ENCODE results near the gene CAVIN3.

CAVIN3 gene

GRCh38 chr11:6318204-6318603, 2.1 kb downstream of the CAVIN3 start:
- peak overlapping the region; percentile 100 for H3K27ac ChIP-seq
- no peaks in the 10 kb centered on the region for H3K27me3 ChIP-seq
- no peak for DNase-seq
- H3K4me1 ChIP-seq: peaks cover 0 to 59% (median 32%) of the 10 kb centered on the region in 4 donors
- H3K4me3 ChIP-seq: peak overlapping the region; percentile 65 to 81
- H3K9me3 ChIP-seq: no peaks in the 10 kb centered on the region
- no peaks in the 10 kb centered on the region for H3K36me3 ChIP-seq
- TF ChIP-seq CTCF (IDR thresholded peaks at IDR 0.05): no peak
- intact Hi-C loops (cut with DNase I; ENCODE audit: low total_unique reads): loop anchor here (5.0 kb wide), 1 partner anchor 66 kb away; no protein-coding TSS in a partner anchor

- peaks cover 0 to 37% (median 24%) of the 10 kb centered on the region in 4 donors for H3K4me1 ChIP-seq
- no peaks in the 10 kb centered on the region for H3K36me3 ChIP-seq
- peak overlapping the region; percentile 38 to 100 for H3K27ac ChIP-seq
- intact Hi-C loops (cut with DNase I; ENCODE audit: low total_unique reads): loop anchor here (5.0 kb wide), 1 partner anchor 64 kb away; no protein-coding TSS in a partner anchor
- TF ChIP-seq CTCF (IDR thresholded peaks at IDR 0.05): peak; percentile 83 to 88
- no peaks in the 10 kb centered on the region for H3K27me3 ChIP-seq
- H3K4me3 ChIP-seq: peak overlapping the region; percentile 24 to 32
- no peaks in the 10 kb centered on the region for H3K9me3 ChIP-seq
- DNase-seq: peak; percentile 71 to 76
Measured at GRCh38 chr11:6315811-6316425, 4.4 kb downstream of the CAVIN3 start.

DNA sequence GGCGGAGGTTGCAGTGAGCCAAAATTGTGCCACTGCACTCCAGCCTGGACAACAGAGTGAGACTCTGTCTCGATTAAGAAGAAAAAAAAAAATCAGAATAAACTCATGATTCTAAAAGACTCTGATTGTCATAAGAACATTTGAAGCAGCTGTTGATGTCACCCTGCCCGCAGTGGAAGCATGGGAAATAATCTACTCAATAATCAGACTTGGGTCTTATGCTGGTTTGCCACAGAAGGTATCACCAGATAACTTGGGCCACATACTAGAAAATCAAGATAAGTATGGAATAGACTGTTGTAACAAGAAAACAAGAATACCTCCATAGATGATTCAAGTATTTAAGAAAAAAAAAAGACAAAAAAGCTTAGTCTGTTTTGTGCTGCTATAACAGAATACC, 8.2 kb downstream of the CAVIN3 start:
- H3K27me3 ChIP-seq: no peaks in the 10 kb centered on the region
- intact Hi-C loops (cut with DNase I; ENCODE audit: low total_unique reads): no loop called here
- DNase-seq: no peak
- H3K27ac ChIP-seq: no peak overlapping the region
- H3K36me3 ChIP-seq: no peaks in the 10 kb centered on the region
- no peak overlapping the region for H3K4me3 ChIP-seq
- H3K4me1 ChIP-seq: peaks cover 0 to 19% (median 6%) of the 10 kb centered on the region in 4 donors
- TF ChIP-seq CTCF (IDR thresholded peaks at IDR 0.05): no peak
- no peaks in the 10 kb centered on the region for H3K9me3 ChIP-seq

DNA sequence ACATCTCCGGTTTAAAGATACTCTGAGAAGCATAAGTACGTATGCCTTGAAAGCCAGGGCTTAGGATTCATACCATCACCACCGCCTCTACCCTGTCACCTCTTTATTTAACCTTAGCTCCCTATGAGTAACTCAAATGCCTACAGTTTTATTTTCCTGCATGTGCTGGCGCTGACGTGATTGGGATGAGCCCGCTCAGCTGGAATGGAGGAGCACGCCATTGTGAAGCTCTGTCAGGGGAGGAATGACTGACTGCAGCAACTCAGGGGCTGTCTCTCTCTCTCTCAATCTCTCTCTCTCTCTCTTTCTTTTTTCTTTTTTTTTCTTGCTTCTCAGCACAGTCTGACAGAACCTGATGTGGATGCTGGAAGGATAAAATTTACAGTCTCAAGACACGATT, 12.4 kb downstream of the CAVIN3 start:
- Histone ChIP-seq H3K4me3 (no peak overlapping the region), H3K27me3 (no peaks in the 10 kb centered on the region), H3K36me3 (no peaks in the 10 kb centered on the region), H3K9me3 (no peaks in the 10 kb centered on the region), H3K27ac (no peak overlapping the region), H3K4me1 (no peaks in the 10 kb centered on the region)
- intact Hi-C loops (cut with DNase I; ENCODE audit: low total_unique reads): no loop called here
- no peak for TF ChIP-seq CTCF (IDR thresholded peaks at IDR 0.05)
- no peak for DNase-seq

DNA sequence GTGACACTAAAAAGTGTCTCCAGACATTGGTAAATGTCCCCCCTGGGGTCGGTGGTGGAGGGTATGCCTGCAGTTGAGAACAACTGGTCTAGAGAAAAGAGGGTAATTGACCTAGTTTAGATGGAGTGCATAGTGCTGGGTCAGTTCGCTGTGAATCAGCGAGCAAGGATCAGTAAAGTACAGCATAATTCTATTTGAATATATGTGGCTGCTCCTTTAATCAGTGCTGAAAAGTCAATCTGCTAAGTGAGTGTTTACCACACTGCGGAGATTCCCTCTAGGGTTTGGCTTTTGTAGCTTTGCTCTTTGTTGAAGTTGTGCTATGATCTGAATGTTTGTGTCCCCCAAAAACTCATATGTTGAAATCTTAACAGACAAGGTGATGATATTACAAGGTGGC, 15.0 kb downstream of the CAVIN3 start:
- no peak overlapping the region for H3K27ac ChIP-seq
- intact Hi-C loops (cut with DNase I; ENCODE audit: low total_unique reads): no loop called here
- H3K27me3 ChIP-seq: no peaks in the 10 kb centered on the region

More for the DNA sequence above, 15.0 kb downstream of the CAVIN3 start:
- no peak for TF ChIP-seq CTCF (IDR thresholded peaks at IDR 0.05)
- Histone ChIP-seq H3K9me3 (no peaks in the 10 kb centered on the region), H3K36me3 (no peaks in the 10 kb centered on the region), H3K4me1 (no peaks in the 10 kb centered on the region), H3K4me3 (no peak overlapping the region)
- no peak for DNase-seq

Data from tibial artery (tissue), 4 donors.